Cardiac muscle cell (in vitro differentiated cells and primary cell): ENCODE measurements around the gene ARHGEF7. TPM values are rescaled to one million over a fixed set of nuclear protein-coding genes. Genes with fewer than 3 reads are reported as not detected.

ENCODE experiments used
- DNase-seq, 2 donors: peaks; one replicate each; pipeline versions ENCODE4 v3.0.0 to v3.0.0-alpha.2; 2010 to 2017; ENCODE audit warnings: low read depth in 1 of 2, low spot score in 1 of 2
- H3K27ac ChIP-seq: fragments of 200-600 bp; sonication (generic); 2 replicates; pipeline ENCODE4 v1.5.1; 2016
- H3K27me3 ChIP-seq: fragments of 200-600 bp; sonication (generic); 2 replicates; pipeline ENCODE4 v1.6.0; 2016; ENCODE audit warnings: control low read depth
- H3K36me3 ChIP-seq: fragments of 200-600 bp; sonication (generic); 2 replicates; pipeline ENCODE4 v1.5.1; 2016; ENCODE audit warnings: control low read depth
- H3K4me1 ChIP-seq: fragments of 200-600 bp; sonication (generic); 2 replicates; pipeline ENCODE4 v1.8.1; 2017; ENCODE audit warnings: low read depth, mild to moderate bottlenecking, mixed run types
- H3K4me3 ChIP-seq: fragments of 200-600 bp; sonication (generic); 2 replicates; pipeline ENCODE4 v1.5.1; 2016; ENCODE audit warnings: mild to moderate bottlenecking
- H3K9me3 ChIP-seq: fragments of 200-600 bp; sonication (generic); 2 replicates; pipeline ENCODE4 v1.5.1; 2017; ENCODE audit warnings: low read depth, mild to moderate bottlenecking, control low read depth
- CTCF ChIP-seq: IDR thresholded peaks from 2 replicates; pipeline ENCODE4 v1.5.1; 2012; ENCODE audit warnings: low read depth, mild to moderate bottlenecking, low read length
- polyA plus RNA-seq: library from polyadenylated mRNA; unstranded; fragments of >200 nt; fragmentation: Nextera tagmentation; extraction: Ambion mirVana; gene quantifications from 2 replicates; pipeline ENCODE4 v1.2.1, GENCODE V29; 2016
- total RNA-seq: library from RNA; depleted of rRNA; stranded (reverse); fragments of >200 nt; gene quantifications from 2 replicates; pipeline ENCODE4 v1.2.3, GENCODE V29; 2016

The ARHGEF7 gene
- total and polyA plus RNA-seq, 2 experiments from 2014 or later = 20.4 to 32.3 TPM

- no peaks in the 10 kb centered on the region for H3K9me3 ChIP-seq
- H3K4me3 ChIP-seq = peak overlapping the region; percentile 68
- peaks cover 17% of the 10 kb centered on the region for H3K4me1 ChIP-seq
- TF ChIP-seq CTCF = no peak
- peaks cover 33% of the 10 kb centered on the region for H3K27me3 ChIP-seq
- peak overlapping the region; percentile 99 for H3K27ac ChIP-seq
- no peaks in the 10 kb centered on the region for H3K36me3 ChIP-seq
- DNase-seq = peak in 1 of 2 donors; percentile 12
Observed at GRCh38 chr13:111152844-111153243, 37.7 kb downstream of the ARHGEF7 start.

DNA sequence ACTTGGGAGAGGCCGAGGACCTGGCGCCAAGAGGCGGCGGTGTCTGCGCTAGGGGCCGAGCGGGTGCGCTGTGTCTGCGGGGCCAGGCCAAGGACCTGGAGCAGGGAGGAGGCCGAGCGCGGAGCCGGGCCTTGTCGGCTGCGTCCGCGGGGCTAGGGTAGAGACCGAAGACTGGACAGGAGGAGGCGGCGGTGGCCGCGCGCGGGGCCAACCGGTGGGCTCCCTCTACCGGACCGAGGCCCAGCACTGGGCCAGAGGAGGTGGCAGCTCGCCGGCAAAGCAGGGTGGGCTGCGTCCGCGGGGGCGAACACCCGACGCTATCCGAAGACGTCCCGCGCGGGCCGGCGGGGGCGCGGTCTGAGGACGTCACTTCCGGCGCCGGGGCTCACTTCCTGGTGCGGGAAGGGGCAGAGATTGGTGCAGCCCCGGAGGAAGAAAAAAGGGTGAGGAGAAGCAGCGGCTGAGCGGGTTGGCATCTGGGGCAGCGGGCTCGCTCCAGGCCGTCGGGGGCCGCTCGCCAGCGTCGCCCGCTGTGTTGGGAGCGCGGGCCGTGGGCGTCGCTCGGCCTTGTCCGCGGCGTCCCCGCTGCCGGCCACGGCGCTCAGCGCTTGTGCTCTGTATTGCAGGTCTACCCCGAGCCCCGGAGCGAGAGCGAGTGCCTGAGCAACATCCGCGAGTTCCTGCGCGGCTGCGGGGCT lies 38.3 kb downstream of the ARHGEF7 start:
- peaks cover 17% of the 10 kb centered on the region for H3K4me1 ChIP-seq
- H3K4me3 ChIP-seq = peak overlapping the region; percentile 68
- H3K9me3 ChIP-seq = no peaks in the 10 kb centered on the region
- peak; percentile 38 for TF ChIP-seq CTCF
- H3K27ac ChIP-seq = peak overlapping the region; percentile 99
- peak; percentile 93 to 95 for DNase-seq
- no peaks in the 10 kb centered on the region for H3K36me3 ChIP-seq
- peaks cover 27% of the 10 kb centered on the region for H3K27me3 ChIP-seq

DNA sequence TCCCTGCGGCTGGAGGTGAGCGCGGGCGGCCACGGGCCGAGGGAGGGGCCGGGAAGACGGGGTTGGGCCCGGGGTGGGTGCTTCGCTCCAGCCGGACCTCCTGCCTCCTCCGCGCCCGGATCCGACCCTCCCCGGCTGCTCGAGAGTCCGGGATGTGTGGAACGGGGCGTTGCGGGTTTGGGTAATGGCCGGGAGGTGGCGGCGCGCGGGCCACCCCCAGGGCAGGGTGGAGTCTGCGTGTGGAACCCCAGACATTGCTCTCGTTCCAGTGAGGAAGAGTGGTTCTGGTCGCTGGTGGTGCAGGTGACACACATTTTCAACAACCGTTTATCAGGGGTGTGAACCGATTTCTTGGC lies 38.8 kb downstream of the ARHGEF7 start:
- peak; percentile 31 for TF ChIP-seq CTCF
- Histone ChIP-seq H3K36me3 (no peaks in the 10 kb centered on the region), H3K27ac (peak overlapping the region; percentile 99), H3K4me3 (peak overlapping the region; percentile 68), H3K27me3 (peaks cover 22% of the 10 kb centered on the region), H3K4me1 (peaks cover 17% of the 10 kb centered on the region), H3K9me3 (no peaks in the 10 kb centered on the region)
- DNase-seq = no peak

DNA sequence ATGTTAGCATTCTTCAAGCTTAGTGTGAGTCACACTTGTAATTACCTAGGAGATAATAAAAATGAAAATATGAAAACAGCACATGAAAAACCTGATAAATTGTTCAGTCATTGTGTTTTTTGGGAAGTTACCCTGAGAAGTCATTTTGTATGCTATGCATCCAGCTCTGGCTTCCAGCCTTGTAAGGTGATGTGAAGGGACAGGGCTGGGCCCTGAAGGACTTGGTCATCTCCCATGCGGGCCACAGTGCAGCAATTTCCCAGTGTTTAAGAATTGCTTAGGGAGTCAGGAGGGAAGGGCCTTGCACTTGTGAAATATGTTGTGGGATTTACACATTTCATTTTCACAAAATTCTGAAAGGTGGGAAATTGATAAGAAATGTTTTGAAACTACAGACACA lies 41.3 kb downstream of the ARHGEF7 start:
- no peaks in the 10 kb centered on the region for H3K9me3 ChIP-seq
- peaks cover 17% of the 10 kb centered on the region for H3K4me1 ChIP-seq
- no peaks in the 10 kb centered on the region for H3K27me3 ChIP-seq
- H3K27ac ChIP-seq = no peak overlapping the region
- no peak overlapping the region for H3K4me3 ChIP-seq
- TF ChIP-seq CTCF = no peak
- DNase-seq = no peak
- peaks cover 3% of the 10 kb centered on the region for H3K36me3 ChIP-seq

- Histone ChIP-seq H3K27ac (no peak overlapping the region), H3K27me3 (no peaks in the 10 kb centered on the region), H3K9me3 (no peaks in the 10 kb centered on the region), H3K4me1 (peaks cover 11% of the 10 kb centered on the region), H3K36me3 (peaks cover 3% of the 10 kb centered on the region), H3K4me3 (no peak overlapping the region)
- no peak for TF ChIP-seq CTCF
- DNase-seq = peak in 1 of 2 donors; percentile 21
Observed at GRCh38 chr13:111158136-111158805, 43.2 kb downstream of the ARHGEF7 start.
